Panc1 (cell line): ENCODE data around the gene PPFIA3. TPM values are rescaled to one million over a fixed set of nuclear protein-coding genes. Genes with fewer than 3 reads are reported as not detected.

Experiments used
- ATAC-seq: fragments of 200-7000 bp; cut with Tn5 transposase; 2 replicates; pipeline ENCODE4 v1.9.1; 2020; ENCODE audit warnings: mild to moderate bottlenecking, moderate library complexity
- BruUV-seq: library from RNA; stranded (reverse); fragments of 400-500 nt; replicated peaks from 2 replicates; lab custom pipeline; 2021; lab: Mats Ljungman, UMichigan
- CTCF ChIA-PET: fragments of 300-600 bp; sonication (Branson Sonifier 250); formaldehyde crosslinking; loops from one replicate; lab custom pipeline; 2022; ENCODE audit warnings: antibody characterized with exemption; lab: Charles Lee
- POLR2A ChIA-PET: fragments of 300-600 bp; sonication (Branson Sonifier 250); formaldehyde crosslinking; loops from one replicate; lab custom pipeline; 2022; ENCODE audit warnings: antibody characterized with exemption; lab: Charles Lee
- DNase-seq: peaks from one replicate; pipeline ENCODE4 v3.0.0-alpha.2; 2010; ENCODE audit warnings: low read depth, low spot score
- H3K27ac ChIP-seq: 2 replicates; pipeline ENCODE4 v1.5.1; 2011; ENCODE audit warnings: mild to moderate bottlenecking, low read length, inconsistent platforms
- H3K27me3 ChIP-seq: fragments of 200-500 bp; sonication (Bioruptor generic); 2 replicates; pipeline ENCODE4 v1.6.0; 2014; ENCODE audit warnings: low read length, inconsistent platforms; ENCODE audit not compliant: control insufficient read depth, insufficient read depth
- H3K36me3 ChIP-seq: fragments of 200-500 bp; sonication (Bioruptor generic); 2 replicates; pipeline ENCODE4 v1.5.1; 2014; ENCODE audit warnings: inconsistent platforms, mild to moderate bottlenecking, low read length, moderate library complexity; ENCODE audit not compliant: control insufficient read depth, insufficient read depth
- H3K4me1 ChIP-seq: 2 replicates; pipeline ENCODE4 v1.5.1; 2011; ENCODE audit warnings: inconsistent platforms, mild to moderate bottlenecking, low read length, moderate library complexity; ENCODE audit not compliant: control insufficient read depth, insufficient read depth
- H3K4me3 ChIP-seq, 2 experiments: 2 replicates each; pipeline ENCODE4 v1.5.1; 2011 to 2012; ENCODE audit warnings: low read depth in 2 of 2, low read length in 2 of 2, mild to moderate bottlenecking in 2 of 2, inconsistent platforms in 1 of 2, moderate library complexity in 1 of 2
- H3K9me3 ChIP-seq: fragments of 200-500 bp; sonication (Bioruptor generic); 2 replicates; pipeline ENCODE4 v1.5.1; 2014; ENCODE audit warnings: low read depth, mild to moderate bottlenecking, inconsistent platforms, low read length, moderate library complexity; ENCODE audit not compliant: control insufficient read depth, insufficient read depth
- CTCF ChIP-seq: fragments of 450-650 bp; IDR thresholded peaks from 2 replicates; pipeline ENCODE4 v1.5.1; 2017; ENCODE audit warnings: mild to moderate bottlenecking
- POLR2AphosphoS5 ChIP-seq: IDR thresholded peaks from 2 replicates; pipeline ENCODE4 v1.6.1; 2012; ENCODE audit warnings: mild to moderate bottlenecking, low read depth, low read length, moderate library complexity
- REST ChIP-seq, 2 experiments: IDR thresholded peaks; 2 replicates each; pipeline ENCODE4 v1.6.1; 2011 to 2012; ENCODE audit warnings: low read depth in 2 of 2, control low read depth in 1 of 2, low read length in 1 of 2, mild to moderate bottlenecking in 1 of 2, moderate library complexity in 1 of 2; ENCODE audit not compliant: insufficient read depth in 1 of 2
- SIN3A ChIP-seq: IDR thresholded peaks from 2 replicates; pipeline ENCODE4 v1.6.1; 2012; ENCODE audit warnings: low read depth, mild to moderate bottlenecking, low read length, moderate library complexity, borderline replicate concordance; ENCODE audit not compliant: insufficient read depth
- TCF7L2 ChIP-seq: IDR thresholded peaks from 2 replicates; pipeline ENCODE4 v1.6.1; 2011; ENCODE audit warnings: mild to moderate bottlenecking, low read depth, low read length, inconsistent platforms
- in situ Hi-C: cut with HindIII; loops from 2 replicates; pipeline ENCODE4 v1.10.0; 2016; ENCODE audit warnings: low sequenced_read_pairs, low pct_unique_long_range_greater_than_20kb
- intact Hi-C: fragments of 100-400 bp; cut with micrococcal nuclease; formaldehyde crosslinking; loops from one replicate; pipeline ENCODE4 v1.10.0; 2022; ENCODE audit not compliant: unreplicated experiment
- total RNA-seq: library from RNA; stranded (reverse); gene quantifications from one replicate; pipeline ENCODE4 v1.2.1, GENCODE V29; 2021; ENCODE audit not compliant: unreplicated experiment

The PPFIA3 gene
- total RNA-seq, 1 experiment from 2014 or later = 21.7 TPM

- Histone ChIP-seq H3K27ac (no peak overlapping the region), H3K9me3 (no peaks in the 10 kb centered on the region), H3K4me1 (no peaks in the 10 kb centered on the region; the same call in 1 of the 2 replicates), H3K27me3 (no peaks in the 10 kb centered on the region), H3K36me3 (no peaks in the 10 kb centered on the region; the same call in 1 of the 2 replicates), H3K4me3 (peak overlapping the region; percentile 78 to 91)
- CTCF ChIA-PET = interaction anchor here (0.6 kb wide), 1 partner anchor 271 kb away, joined by 3 read pairs; no protein-coding TSS in a partner anchor
- no peak for TF ChIP-seq POLR2AphosphoS5
- TF ChIP-seq REST (IDR thresholded peaks at IDR 0.05; ENCODE audit: insufficient read depth in 1 of 2, low read depth in 2 of 2, low read length in 1 of 2) = no peak
- TF ChIP-seq SIN3A = no peak
- TF ChIP-seq TCF7L2 = no peak
- TF ChIP-seq CTCF = no peak
- intact Hi-C loops = no loop called here
- in situ Hi-C loops = no loop called here
- BruUV-seq = no TSS peak
- ATAC-seq (peak; percentile 38; the same call in 1 of the 2 replicates), DNase-seq (no peak)
- POLR2A ChIA-PET = interaction anchor here (0.6 to 0.7 kb wide), 2 partner anchors 17 to 160 kb away, joined by 3 to 10 read pairs; no protein-coding TSS in a partner anchor
These were observed 32.8 kb downstream of the PPFIA3 start for GRCh38 chr19:49152119-49152550.

DNA sequence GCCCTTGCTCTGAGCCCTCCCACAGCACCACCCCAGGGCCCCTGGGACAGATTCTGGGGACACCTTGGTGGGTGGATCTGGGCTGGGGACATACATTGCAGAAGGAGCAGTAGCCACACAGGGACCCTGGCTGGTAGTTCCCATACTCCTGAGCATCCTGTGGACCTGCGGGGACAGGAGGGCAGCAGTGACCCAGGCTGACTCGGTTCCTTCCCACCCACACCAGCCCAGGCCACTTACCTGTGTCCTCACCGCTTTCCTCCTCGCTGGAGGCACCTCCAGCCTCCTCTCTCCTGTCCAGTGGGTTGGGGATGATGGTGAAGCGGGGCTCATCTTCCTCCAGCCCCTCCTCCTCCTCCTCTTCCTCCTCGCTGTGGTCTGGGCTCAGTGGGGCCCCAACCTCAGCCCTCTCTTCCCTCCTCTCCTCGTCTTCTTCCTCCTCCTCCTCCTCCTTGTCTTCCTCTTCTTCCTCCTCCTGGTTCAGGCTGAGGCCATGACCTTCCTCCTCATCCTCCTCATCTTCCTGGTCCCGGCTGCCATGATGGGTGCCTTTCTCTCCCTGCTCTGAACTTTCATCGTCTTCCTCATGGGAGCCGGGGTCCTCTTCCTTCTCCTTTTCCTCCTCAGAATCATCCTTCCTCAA lies 33.9 kb downstream of the PPFIA3 start:
- H3K27ac ChIP-seq = no peak overlapping the region
- no TSS peak for BruUV-seq
- CTCF ChIA-PET = no interaction called here
- DNase-seq = no peak
- H3K9me3 ChIP-seq = no peaks in the 10 kb centered on the region
- no peak overlapping the region for H3K4me3 ChIP-seq
- POLR2A ChIA-PET = no interaction called here
- no peaks in the 10 kb centered on the region for H3K27me3 ChIP-seq
- no peak for ATAC-seq
- no peaks in the 10 kb centered on the region; the same call in none of the 2 replicates for H3K4me1 ChIP-seq
- H3K36me3 ChIP-seq = no peaks in the 10 kb centered on the region; the same call in 1 of the 2 replicates
- TF ChIP-seq POLR2AphosphoS5 (no peak), REST (IDR thresholded peaks at IDR 0.05; ENCODE audit: insufficient read depth in 1 of 2, low read depth in 2 of 2, low read length in 1 of 2) (no peak), SIN3A (no peak), CTCF (no peak), TCF7L2 (no peak)
- in situ Hi-C loops (no loop called here), intact Hi-C loops (no loop called here)
